HepG2 (cell line): ENCODE measurements around the gene FOXR1. TPM values are rescaled to one million over a fixed set of nuclear protein-coding genes. Genes with fewer than 3 reads are reported as not detected.
A peak's percentile ranks its signal among the peaks of the same experiment; 100 is the strongest.

Experiments used
- AHR ChIP-seq: IDR thresholded peaks from 2 replicates; pipeline ENCODE4 v1.6.1; 2018; ENCODE audit warnings: missing genetic modification reagents, missing compliant biosample characterization
- FOSL2 ChIP-seq: sonication (generic); formaldehyde crosslinking; IDR thresholded peaks from 2 replicates; pipeline ENCODE4 v1.4.0; 2020; ENCODE audit warnings: missing genetic modification reagents
- GABPA ChIP-seq, 2 experiments: IDR thresholded peaks; 2 replicates each; pipeline ENCODE4 v1.6.1; 2011 to 2016; ENCODE audit warnings: low read depth in 2 of 2, low read length in 1 of 2, missing biosample characterization in 1 of 2, missing genetic modification characterization in 1 of 2
- GMEB1 ChIP-seq: sonication (generic); formaldehyde crosslinking; IDR thresholded peaks from 2 replicates; pipeline ENCODE4 v1.5.1; 2020; ENCODE audit warnings: missing genetic modification reagents, mild to moderate bottlenecking, borderline replicate concordance
- HNRNPH1 ChIP-seq: fragments of 200-400 bp; formaldehyde crosslinking; optimal IDR thresholded peaks from 2 replicates; pipeline ENCODE3; 2017; ENCODE audit warnings: mild to moderate bottlenecking, low read depth, low read length
- HOXA7 ChIP-seq: sonication (generic); formaldehyde crosslinking; IDR thresholded peaks from 2 replicates; pipeline ENCODE4 v1.8.1; 2022; ENCODE audit warnings: mild to moderate bottlenecking, missing genetic modification reagents, moderate library complexity
- KAT8 ChIP-seq: IDR thresholded peaks from 2 replicates; pipeline ENCODE4 v1.6.1; 2016; ENCODE audit warnings: missing genetic modification reagents, missing compliant biosample characterization
- MYNN ChIP-seq: sonication (generic); formaldehyde crosslinking; IDR thresholded peaks from 2 replicates; pipeline ENCODE4 v1.4.0; 2020; ENCODE audit warnings: mild to moderate bottlenecking, low read depth, missing genetic modification reagents
- PITX1 ChIP-seq: sonication (generic); formaldehyde crosslinking; IDR thresholded peaks from 2 replicates; pipeline ENCODE4 v1.5.1; 2020; ENCODE audit warnings: mild to moderate bottlenecking, missing genetic modification reagents
- POLR2A ChIP-seq, 2 experiments: IDR thresholded peaks; 2 replicates each; pipeline ENCODE4 v1.6.1; 2011; ENCODE audit warnings: low read depth in 2 of 2, low read length in 2 of 2, mild to moderate bottlenecking in 1 of 2, moderate library complexity in 1 of 2; ENCODE audit not compliant: insufficient read depth in 1 of 2
- REST ChIP-seq, 2 experiments: IDR thresholded peaks; 2 replicates each; pipeline ENCODE4 v1.6.1; 2011 to 2012; ENCODE audit warnings: low read length in 2 of 2, borderline replicate concordance in 1 of 2, low read depth in 1 of 2, mild to moderate bottlenecking in 1 of 2, moderate library complexity in 1 of 2
- RFXAP ChIP-seq: sonication (generic); formaldehyde crosslinking; IDR thresholded peaks from 2 replicates; pipeline ENCODE4 v1.4.0; 2020; ENCODE audit warnings: missing genetic modification reagents, borderline replicate concordance
- TAF1 ChIP-seq: sonication (generic); formaldehyde crosslinking; IDR thresholded peaks from 2 replicates; pipeline ENCODE4 v1.4.0; 2020; ENCODE audit warnings: missing genetic modification reagents
- ZFY ChIP-seq: sonication (generic); formaldehyde crosslinking; IDR thresholded peaks from 2 replicates; pipeline ENCODE4 v1.4.0; 2020; ENCODE audit warnings: missing genetic modification reagents
- ZNF205 ChIP-seq: IDR thresholded peaks from 2 replicates; pipeline ENCODE4 v1.6.1; 2018; ENCODE audit warnings: missing biosample characterization, missing genetic modification reagents
- ZNF569 ChIP-seq: sonication (generic); formaldehyde crosslinking; IDR thresholded peaks from 2 replicates; pipeline ENCODE4 v1.5.0; 2020; ENCODE audit warnings: mild to moderate bottlenecking, missing genetic modification reagents, moderate library complexity, borderline replicate concordance
- ZNF570 ChIP-seq: sonication (generic); formaldehyde crosslinking; IDR thresholded peaks from 2 replicates; pipeline ENCODE4 v1.4.0; 2020; ENCODE audit warnings: mild to moderate bottlenecking, missing genetic modification reagents, borderline replicate concordance
- polyA plus RNA-seq, 8 experiments: library from polyadenylated mRNA; depleted of rRNA in 3 of 8; stranded (reverse) in 7 of 8; unstranded in 1 of 8; fragments of >200 nt; fragmentation: Illumina TruSeq in 4 of 8; extraction: Trizol in 4 of 8; gene quantifications; 2 replicates each; pipeline versions ENCODE4 v1.2.1 to v1.2.3, GENCODE V29; 2011 to 2016; ENCODE audit warnings: low read depth in 4 of 8, missing spikeins in 1 of 8, mixed read lengths in 1 of 8; ENCODE audit not compliant: insufficient read depth in 1 of 8
- total RNA-seq, 5 experiments: library from RNA; depleted of rRNA; stranded (reverse); fragments of >200 nt; fragmentation: Illumina TruSeq; extraction: Trizol; gene quantifications; 2 replicates each; pipeline ENCODE4 v1.2.3, GENCODE V29; 2016; ENCODE audit warnings: low read depth in 1 of 5
- TF ChIP-seq, protein P1 (sequence below): sonication (generic); formaldehyde crosslinking; IDR thresholded peaks from 2 replicates; pipeline ENCODE4 v1.4.0; 2020; ENCODE audit warnings: missing genetic modification reagents
- TF ChIP-seq, protein P2 (sequence below): IDR thresholded peaks from 2 replicates; pipeline ENCODE4 v1.6.1; 2016; ENCODE audit warnings: low read depth, borderline replicate concordance

Gene FOXR1
- total and polyA plus RNA-seq, 2 of the 13 experiments (the other 11 are each of a cell fraction or from before 2014, with no cell fraction given), result not detected

DNA sequence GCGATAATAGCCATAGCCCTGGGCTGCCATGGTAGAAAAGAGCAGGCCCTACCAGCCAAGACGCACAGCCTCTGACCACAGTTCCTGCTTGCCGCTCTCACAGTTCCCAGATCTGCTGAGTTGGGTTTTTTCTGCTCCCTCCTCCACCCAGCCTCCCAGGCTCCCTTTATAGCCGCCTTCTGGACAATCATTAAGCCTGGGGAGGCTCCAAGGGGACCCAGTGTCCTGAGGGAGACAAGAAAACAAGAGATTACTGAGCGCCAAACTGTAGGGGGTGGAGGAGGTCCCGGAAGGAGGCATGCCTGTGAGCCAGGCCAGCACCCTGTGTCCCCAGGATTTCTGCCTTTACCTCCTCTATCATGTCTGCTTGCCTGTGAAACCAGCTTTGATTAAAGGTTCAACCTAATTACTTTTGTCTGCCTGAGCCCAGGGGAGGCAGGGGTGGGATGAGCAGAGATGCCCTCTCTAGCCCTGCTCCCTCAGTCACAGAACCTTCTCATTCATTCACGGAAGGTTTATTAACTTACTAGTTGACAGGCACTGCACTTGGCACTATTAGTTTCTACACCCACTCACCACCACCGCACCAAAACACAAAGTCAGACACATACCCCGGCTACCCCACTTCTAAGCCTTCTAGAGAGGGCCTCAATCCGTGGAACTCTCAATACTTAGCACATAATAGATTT is 57.9 kb downstream of the FOXR1 start (continued):
- TF ChIP-seq REST (IDR thresholded peaks at IDR 0.05; ENCODE audit: borderline replicate concordance in 1 of 2, low read depth in 1 of 2, low read length in 2 of 2) (no peak), ZFY (CRISPR knock-in tag) (no peak; the same call in 1 of the 2 replicates), PITX1 (CRISPR knock-in tag) (peak; percentile 48; the same call in 1 of the 2 replicates), AHR (no peak), GABPA (IDR thresholded peaks at IDR 0.05; ENCODE audit: low read depth, low read length) (no peak), GABPA (CRISPR knock-in tag; IDR thresholded peaks at IDR 0.05; ENCODE audit: low read depth) (peak; percentile 47), FOSL2 (CRISPR knock-in tag) (peak; percentile 13; the same call in 1 of the 2 replicates), ZNF205 (CRISPR knock-in tag) (no peak), ZNF570 (CRISPR knock-in tag) (no peak), GMEB1 (CRISPR knock-in tag) (no peak), ZNF569 (CRISPR knock-in tag) (no peak), HNRNPH1 (peak; percentile 67), KAT8 (CRISPR knock-in tag) (peak; percentile 69), MYNN (CRISPR knock-in tag) (no peak), TAF1 (CRISPR knock-in tag) (peak; percentile 62; the same call in 1 of the 2 replicates), HOXA7 (CRISPR knock-in tag) (no peak), POLR2A (IDR thresholded peaks at IDR 0.05; ENCODE audit: insufficient read depth in 1 of 2, low read depth in 2 of 2, low read length in 2 of 2) (peak; percentile 77 to 94), RFXAP (CRISPR knock-in tag) (no peak)
- TF ChIP-seq, protein P1, sequence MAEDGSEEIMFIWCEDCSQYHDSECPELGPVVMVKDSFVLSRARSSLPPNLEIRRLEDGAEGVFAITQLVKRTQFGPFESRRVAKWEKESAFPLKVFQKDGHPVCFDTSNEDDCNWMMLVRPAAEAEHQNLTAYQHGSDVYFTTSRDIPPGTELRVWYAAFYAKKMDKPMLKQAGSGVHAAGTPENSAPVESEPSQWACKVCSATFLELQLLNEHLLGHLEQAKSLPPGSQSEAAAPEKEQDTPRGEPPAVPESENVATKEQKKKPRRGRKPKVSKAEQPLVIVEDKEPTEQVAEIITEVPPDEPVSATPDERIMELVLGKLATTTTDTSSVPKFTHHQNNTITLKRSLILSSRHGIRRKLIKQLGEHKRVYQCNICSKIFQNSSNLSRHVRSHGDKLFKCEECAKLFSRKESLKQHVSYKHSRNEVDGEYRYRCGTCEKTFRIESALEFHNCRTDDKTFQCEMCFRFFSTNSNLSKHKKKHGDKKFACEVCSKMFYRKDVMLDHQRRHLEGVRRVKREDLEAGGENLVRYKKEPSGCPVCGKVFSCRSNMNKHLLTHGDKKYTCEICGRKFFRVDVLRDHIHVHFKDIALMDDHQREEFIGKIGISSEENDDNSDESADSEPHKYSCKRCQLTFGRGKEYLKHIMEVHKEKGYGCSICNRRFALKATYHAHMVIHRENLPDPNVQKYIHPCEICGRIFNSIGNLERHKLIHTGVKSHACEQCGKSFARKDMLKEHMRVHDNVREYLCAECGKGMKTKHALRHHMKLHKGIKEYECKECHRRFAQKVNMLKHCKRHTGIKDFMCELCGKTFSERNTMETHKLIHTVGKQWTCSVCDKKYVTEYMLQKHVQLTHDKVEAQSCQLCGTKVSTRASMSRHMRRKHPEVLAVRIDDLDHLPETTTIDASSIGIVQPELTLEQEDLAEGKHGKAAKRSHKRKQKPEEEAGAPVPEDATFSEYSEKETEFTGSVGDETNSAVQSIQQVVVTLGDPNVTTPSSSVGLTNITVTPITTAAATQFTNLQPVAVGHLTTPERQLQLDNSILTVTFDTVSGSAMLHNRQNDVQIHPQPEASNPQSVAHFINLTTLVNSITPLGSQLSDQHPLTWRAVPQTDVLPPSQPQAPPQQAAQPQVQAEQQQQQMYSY (CRISPR knock-in tag), result no peak
- TF ChIP-seq, protein P2, sequence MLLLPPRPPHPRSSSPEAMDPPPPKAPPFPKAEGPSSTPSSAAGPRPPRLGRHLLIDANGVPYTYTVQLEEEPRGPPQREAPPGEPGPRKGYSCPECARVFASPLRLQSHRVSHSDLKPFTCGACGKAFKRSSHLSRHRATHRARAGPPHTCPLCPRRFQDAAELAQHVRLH (CRISPR knock-in tag), result peak; percentile 45; the same call in 1 of the 2 replicates
